CD4-positive, alpha-beta T cell treated with Interleukin-17A for 1 hour (primary cell): ENCODE measurements around the gene SEPTIN11.
A peak's percentile ranks its signal among the peaks of the same experiment; 100 is the strongest.

Experiments
- DNase-seq: peaks from one replicate; pipeline ENCODE4 v3.0.0-alpha.2; 2020

Gene SEPTIN11

GRCh38 chr4:76981644-76982043, 32.1 kb downstream of the SEPTIN11 start:
- no peak for DNase-seq

GRCh38 chr4:76982638-76983584, 33.4 kb downstream of the SEPTIN11 start:
- peak; percentile 37 for DNase-seq

GRCh38 chr4:76984127-76984526, 34.6 kb downstream of the SEPTIN11 start:
- peak; percentile 63 for DNase-seq

- DNase-seq = no peak
Measured at GRCh38 chr4:76984788-76985211, 35.2 kb downstream of the SEPTIN11 start.

- DNase-seq = no peak
Measured at GRCh38 chr4:76987153-76987591, 37.6 kb downstream of the SEPTIN11 start.

GRCh38 chr4:76987685-76988084, 38.1 kb downstream of the SEPTIN11 start:
- DNase-seq = no peak

GRCh38 chr4:76989391-76990061, 40.0 kb downstream of the SEPTIN11 start:
- peak; percentile 87 for DNase-seq

GRCh38 chr4:76990288-76991080, 40.9 kb downstream of the SEPTIN11 start:
- DNase-seq = no peak

GRCh38 chr4:76991161-76991660, 41.7 kb downstream of the SEPTIN11 start:
- no peak for DNase-seq

- DNase-seq = peak; percentile 85
Measured at GRCh38 chr4:76993787-76994641, 44.5 kb downstream of the SEPTIN11 start.

- DNase-seq = no peak
Measured at GRCh38 chr4:76995776-76996175, 46.2 kb downstream of the SEPTIN11 start.

- DNase-seq = no peak
Measured at GRCh38 chr4:76996445-76996844, 46.9 kb downstream of the SEPTIN11 start.

- no peak for DNase-seq
Measured at GRCh38 chr4:76997077-76997476, 47.5 kb downstream of the SEPTIN11 start.

GRCh38 chr4:76997532-76997931, 48.0 kb downstream of the SEPTIN11 start:
- DNase-seq = no peak

- no peak for DNase-seq
Measured at GRCh38 chr4:76998251-76998901, 48.8 kb downstream of the SEPTIN11 start.
